Body of pancreas (tissue), 4 donors: ENCODE data around the gene PCDHGA11.

Source experiments
- POLR2A ChIP-seq, 3 donors: fragments of 450-650 bp; IDR thresholded peaks; one replicate each; pipeline ENCODE4 v1.6.1; 2016; ENCODE audit warnings: antibody characterized with exemption in 3 of 3, mild to moderate bottlenecking in 2 of 3
- TF ChIP-seq, protein P1 (sequence below), 7 experiments: fragments of 450-650 bp in 4 of 7; fragments of 200-600 bp in 3 of 7; sonication (generic) in 3 of 7; IDR thresholded peaks; one replicate each; pipeline ENCODE4 v1.5.1; 2016 to 2019; ENCODE audit warnings: antibody characterized with exemption in 7 of 7

DNA sequence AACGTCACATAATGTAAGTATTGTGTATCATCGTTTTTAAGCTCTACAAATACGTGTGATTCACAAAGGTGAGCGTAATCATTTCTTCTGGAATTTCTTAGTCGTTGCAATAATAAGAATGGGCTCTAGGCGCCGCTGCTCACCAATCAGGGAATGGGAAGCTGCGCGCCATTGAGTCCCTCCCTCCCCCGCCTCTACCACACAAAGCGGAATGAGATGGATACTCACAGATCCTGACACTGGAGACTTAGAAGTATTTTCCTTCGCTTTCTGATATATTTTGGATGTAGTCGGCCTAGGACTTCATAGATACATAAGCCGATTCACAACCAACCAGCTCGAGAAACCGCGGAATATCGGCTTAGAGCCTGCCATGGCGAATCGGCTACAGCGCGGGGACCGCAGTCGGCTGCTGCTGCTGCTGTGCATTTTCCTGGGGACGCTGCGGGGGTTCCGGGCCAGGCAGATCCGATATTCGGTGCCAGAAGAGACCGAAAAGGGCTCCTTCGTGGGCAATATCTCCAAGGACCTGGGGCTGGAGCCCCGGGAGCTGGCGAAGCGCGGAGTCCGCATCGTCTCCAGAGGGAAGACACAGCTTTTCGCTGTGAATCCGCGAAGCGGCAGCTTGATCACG, at the start of gene PCDHGA11:
- TF ChIP-seq, protein P1, sequence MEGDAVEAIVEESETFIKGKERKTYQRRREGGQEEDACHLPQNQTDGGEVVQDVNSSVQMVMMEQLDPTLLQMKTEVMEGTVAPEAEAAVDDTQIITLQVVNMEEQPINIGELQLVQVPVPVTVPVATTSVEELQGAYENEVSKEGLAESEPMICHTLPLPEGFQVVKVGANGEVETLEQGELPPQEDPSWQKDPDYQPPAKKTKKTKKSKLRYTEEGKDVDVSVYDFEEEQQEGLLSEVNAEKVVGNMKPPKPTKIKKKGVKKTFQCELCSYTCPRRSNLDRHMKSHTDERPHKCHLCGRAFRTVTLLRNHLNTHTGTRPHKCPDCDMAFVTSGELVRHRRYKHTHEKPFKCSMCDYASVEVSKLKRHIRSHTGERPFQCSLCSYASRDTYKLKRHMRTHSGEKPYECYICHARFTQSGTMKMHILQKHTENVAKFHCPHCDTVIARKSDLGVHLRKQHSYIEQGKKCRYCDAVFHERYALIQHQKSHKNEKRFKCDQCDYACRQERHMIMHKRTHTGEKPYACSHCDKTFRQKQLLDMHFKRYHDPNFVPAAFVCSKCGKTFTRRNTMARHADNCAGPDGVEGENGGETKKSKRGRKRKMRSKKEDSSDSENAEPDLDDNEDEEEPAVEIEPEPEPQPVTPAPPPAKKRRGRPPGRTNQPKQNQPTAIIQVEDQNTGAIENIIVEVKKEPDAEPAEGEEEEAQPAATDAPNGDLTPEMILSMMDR (IDR thresholded peaks at IDR 0.05) = peak in 4 of 7 experiments; percentile 23 to 36 (median 26)
- TF ChIP-seq POLR2A (IDR thresholded peaks at IDR 0.05) = no peak
